Stimulated activated CD4-positive, alpha-beta T cell treated with anti-CD3 and anti-CD28 coated beads, Interleukin-15, amount 100 ng/mL, for 24 hours (primary cell): ENCODE measurements around the gene CPEB1.
"Not testable (repeated sequence)": the region's sequence is repeated elsewhere in the genome, so short reads cannot be mapped to it uniquely, and the experiment has no call there.

Experiments
- DNase-seq: peaks from one replicate; pipeline ENCODE4 v3.0.0-alpha.2; 2020

Gene CPEB1

DNA sequence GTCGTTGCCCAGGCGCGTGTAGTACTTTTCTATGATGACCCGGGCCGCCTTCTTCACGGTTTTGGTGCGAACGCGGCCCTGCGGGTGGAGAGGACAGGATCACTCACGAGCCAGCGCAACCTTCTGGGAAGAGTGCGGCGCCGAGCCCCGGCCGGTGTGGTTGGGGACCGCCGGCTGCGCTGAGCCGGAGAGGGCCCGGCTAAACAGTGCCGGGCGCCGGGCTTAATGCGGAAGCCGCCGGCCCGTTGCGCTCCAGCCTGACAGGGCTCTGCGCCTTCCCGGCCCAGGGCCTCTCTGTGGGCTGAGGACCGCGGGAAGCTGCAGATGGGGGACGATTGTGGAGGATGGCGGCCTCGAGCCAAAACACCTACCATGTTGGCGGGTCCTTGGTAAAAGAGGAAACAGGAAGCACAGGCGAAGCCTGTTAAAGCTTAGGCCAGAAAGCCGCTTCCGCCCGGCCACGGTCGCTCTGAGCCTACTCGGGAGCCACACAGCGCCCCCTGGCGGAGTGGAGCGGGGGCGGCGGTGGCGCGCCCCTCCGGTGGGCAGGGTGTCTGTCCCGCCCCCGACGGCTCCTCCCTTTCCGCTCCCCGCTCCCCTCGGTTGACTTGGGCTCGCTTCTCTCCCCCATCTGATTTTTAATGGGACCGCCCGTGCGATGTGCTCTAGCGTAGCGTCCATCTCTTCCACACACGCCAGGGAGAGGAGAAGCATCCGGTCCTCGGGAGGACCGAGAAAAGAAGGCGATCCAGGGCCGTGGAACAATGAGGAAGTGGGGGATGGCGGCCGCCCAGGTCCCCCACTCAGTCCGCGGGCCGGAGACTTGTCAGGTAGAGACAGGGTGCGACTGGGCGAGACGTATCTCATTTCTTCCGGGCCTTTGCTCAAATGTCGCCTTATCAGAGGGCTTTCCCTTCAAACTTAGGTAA, 106.8 kb downstream of the CPEB1 start, which contains the start of gene RPS17:
Gene RPS17, minus strand, starts transcription at position 403 of the 929 bp plus-strand sequence. Its CDS starts 29 bp downstream, at position 374.
- peak; percentile 97 for DNase-seq

DNA sequence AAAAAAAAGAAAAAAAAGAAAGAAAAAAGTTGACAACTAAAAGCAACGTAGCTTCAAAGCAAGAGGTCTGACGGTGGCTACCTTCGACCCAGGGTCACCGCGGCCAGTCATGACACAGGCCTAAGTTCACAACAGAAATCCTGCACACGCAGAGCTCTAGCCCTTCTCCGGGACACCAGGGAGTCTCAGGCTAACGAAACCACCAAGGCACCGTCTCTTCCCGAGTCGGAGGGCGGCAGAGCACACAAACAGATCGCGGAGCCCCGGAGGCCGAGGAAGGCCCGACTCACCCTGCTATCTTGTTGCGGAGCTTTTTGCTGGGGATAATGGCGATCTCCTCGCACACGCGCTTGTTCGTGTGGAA, 107.5 kb downstream of the CPEB1 start:
- DNase-seq: peak; percentile 41

DNA sequence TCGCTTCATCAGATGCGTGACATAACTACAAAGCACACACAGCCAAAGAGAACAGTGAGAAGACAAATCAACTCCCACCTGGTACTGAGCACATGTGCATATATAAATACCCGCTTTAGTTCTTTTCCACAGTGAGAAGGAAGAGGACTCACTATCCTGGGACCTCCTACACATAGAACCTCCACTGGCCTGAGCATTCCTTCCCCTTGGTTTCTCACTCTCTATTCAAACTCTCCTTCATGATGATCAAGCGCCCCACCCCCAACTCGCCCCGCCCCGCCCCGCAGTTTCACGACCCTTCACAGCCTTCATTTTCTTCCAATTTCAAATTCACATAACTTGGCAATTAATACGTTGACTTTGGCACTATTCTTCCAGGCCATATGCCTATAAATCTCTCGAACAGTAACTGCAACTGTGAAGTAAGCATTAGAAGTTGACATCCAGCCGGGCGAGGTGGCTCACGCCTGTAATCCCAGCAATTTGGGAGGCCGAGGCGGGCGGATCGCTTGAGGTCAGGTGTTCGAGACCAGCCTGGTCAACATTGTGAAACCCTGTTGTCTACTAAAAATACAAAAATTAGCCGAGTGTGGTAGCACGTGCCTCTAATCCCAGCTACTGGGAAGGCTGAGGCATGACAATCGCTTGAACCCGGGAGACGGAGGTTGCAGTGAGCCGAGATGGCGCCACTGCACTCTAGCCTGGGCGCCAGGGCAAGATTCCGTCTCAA, 108.0 kb downstream of the CPEB1 start:
- DNase-seq: peak; percentile 46

DNA sequence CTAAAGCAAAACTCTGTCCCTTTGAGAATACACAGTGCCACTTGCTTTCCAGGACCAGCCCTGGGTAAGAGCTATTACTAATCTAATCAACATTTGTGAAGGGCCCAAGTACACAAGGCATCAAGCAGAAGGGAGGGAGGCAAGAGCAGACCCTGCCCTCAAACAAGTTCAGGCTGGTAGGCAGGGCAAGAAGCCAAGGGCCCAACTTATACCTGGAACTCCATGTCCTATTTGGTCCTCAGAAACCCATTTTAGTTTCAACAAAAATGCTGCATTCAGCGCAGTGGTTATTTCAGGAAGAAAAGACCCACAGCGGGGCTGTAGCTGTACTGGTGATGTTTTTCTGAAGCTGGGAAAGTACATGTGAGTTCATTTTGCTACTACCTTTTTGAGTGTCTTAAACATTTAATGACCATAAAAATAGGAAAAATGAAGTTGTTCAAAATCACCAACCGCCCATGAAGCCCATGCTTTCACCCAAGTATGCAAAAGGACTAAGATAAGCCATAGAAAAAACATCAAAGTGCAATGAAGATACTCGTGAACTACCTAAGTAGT, 109.7 kb downstream of the CPEB1 start:
- peak; percentile 8 for DNase-seq

DNA sequence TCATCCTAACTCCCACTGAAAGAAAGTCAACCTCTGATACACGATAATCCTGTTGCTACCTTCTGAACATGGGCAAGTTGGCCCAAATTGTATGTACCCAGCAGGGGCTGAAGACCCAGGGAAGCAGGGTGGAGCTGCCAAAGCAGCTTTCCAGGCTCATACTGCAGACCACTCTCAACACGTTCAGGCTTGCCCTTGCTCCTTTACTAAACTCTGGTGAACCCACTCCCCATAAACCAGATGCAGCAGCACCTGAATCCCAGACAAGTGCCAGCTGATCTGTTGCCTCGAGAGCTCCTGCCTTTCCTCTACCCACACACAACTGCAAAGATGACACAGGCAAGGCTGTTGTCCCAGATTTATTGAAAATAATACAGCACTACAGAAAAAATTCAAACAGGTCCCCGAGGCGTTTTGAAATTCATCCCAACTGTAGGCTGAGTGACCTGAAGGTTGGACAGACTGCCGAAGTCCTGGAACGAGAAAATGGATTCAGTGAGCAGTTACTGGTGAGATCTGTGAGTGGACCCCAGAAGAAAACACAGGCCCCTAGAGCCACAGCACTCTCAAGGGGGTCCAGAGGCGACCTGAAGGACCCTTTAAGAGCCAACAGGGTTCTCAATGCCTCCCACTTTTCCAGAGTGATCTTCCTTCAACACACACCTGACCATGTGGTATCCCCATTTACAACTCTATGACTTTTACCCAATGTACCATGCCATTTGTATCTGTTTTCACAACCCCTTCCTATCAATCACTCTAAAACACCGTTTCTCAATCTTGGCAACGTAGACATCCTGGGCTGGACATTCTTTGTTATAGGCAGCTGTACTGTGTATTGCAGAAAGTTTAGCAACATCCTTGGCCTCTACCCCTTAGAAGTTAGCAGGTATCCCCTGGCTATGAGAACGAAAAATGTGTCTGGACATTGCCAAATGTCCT, 110.5 kb downstream of the CPEB1 start:
- peak; percentile 7 for DNase-seq

DNA sequence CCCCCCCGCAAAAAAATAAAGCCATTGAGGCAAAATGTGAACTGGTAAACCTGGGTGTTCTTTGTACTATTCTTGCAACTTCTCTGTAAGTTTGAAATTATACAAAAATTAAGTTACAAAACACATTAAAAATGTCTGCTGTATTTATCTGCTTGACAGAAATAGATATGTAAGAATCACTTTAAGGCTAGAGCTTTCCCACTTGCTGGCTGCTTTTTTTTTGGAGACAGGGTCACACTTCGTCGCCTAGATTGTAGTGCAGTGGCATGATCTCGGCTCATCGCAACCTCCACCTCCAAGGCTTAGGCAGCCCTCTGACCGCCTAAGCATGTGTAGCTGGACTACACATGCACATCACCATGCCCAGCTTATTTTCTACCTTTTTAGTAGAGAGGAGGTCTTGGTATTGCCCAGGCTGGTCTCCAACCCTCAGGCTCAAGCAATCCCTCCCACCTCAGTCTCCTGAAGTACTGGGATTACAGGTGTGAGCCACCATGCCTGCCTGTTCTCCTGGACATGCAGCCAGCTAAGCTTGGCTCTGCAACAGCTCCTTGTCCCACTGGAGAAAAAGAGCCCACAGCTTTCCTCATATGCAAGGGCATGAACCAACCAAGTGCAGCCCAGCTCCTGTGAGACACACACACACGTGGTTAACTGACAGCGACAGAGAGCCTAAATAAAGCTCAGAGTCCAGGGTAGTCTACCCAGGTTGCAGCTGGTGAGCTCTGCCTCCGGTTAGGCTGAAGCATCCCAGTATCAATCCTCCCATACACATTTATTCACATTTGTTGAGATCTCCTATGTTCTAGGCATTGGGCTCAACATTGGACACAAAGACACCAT, 111.4 kb downstream of the CPEB1 start:
- DNase-seq: peak; percentile 21

DNA sequence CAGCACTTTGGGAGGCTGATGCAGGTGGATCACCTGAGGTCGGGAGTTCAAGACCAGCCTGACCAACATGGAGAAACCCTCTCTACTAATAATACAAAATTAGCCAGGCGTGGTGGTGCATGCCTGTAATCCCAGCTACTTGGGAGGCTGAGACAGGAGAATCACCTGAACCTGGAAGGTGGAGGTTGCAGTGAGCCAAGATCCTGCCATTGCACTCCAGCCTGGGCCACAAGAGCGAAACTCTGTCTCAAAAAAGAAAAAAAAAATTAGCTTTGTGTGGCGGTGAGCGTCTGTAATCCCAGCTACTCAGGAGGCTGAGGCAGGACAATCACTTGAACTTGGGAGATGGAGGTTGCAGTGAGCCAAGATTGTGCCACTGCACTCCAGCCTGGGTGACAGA, 112.0 kb downstream of the CPEB1 start:
- not testable (repeated sequence) for DNase-seq

DNA sequence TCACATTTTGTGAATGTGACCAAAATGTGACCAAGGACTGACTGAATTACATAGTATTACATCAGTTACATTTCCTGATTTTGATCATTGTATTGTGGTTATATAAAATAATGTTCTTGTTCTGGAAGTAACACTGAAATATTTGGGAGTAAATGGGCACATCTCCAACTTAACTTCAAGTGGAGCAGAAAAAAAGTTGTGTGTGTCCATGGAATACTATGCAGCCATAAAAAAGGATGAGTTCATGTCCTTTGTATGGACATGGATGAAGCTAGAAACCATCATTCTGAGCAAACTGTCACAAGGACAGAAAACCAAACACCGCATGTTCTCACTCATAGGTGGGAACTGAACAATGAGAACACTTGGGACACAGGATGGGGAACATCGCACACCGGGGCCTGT, 112.7 kb downstream of the CPEB1 start:
- DNase-seq: peak; percentile 13

DNA sequence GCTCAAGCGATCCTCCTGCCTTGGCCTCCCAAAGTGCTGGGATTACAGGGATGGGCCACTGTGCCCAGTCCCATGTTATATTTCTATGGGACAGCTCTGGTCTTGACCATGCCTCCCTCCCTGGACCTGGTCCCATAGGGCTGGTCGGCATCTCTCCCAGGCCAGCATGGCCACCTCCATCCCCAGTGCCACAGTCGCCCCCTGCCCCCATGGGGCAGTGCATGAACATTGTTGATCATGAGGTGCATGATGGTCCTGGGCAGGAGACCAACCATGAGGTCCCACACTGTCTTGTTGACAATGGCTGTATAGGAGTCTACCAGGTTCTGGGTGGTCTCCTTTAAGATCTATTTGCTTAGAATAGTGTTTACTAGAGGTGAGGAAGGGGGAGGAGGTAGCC, 113.4 kb downstream of the CPEB1 start:
- DNase-seq: peak; percentile 11

DNA sequence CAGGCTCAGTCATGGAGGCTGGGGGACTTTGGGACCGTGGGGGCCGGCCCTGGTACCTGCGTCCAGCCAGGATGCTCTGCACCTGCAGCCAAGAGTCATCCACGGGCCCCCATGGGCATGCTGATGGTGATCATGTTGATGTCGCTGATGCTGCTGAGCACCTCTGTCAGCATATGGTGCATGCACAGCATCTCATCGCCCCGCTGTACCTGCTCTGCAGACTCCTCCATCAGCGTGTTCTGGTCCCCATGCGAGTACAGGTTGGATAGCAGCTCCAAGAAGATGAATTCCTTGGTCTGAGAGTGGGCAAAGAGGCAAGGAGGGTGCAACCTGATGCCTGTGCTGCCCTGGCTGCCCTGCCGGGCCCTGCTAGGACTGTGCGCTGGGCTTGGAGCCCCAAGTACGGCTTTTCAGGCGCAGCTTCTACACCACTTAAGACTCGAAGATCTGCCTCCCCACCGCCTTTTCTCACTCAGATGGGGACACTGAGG, 114.1 kb downstream of the CPEB1 start:
- no peak for DNase-seq

DNA sequence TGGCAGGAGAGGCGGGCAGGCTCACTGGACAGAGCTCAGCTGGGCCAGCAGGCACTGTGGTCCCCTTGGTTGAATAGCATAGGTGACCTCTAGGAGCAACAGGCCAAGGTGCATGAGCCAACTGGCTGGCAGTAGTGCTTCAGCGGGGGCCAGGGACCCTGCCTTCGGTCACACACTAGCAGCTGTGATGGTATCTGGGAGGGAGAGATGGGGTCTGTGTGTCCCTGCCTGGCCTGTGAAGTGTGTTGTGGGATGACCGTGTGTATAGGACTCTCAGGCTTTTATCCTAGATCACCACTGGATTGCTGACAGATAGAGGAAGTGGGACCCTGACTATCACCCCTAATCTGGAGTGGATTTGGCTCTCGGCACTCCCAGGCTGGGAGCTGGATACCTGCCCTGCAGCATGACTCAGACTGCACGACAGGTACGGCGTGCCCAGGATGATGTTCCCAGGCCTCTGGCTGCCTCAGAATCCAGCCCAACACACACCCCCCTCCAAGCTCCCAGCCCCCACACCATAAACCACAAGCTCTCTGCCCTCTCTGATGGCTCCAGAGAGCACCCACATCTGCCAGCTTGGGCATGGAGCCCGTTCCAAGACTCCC, 114.7 kb downstream of the CPEB1 start:
- no peak for DNase-seq

DNA sequence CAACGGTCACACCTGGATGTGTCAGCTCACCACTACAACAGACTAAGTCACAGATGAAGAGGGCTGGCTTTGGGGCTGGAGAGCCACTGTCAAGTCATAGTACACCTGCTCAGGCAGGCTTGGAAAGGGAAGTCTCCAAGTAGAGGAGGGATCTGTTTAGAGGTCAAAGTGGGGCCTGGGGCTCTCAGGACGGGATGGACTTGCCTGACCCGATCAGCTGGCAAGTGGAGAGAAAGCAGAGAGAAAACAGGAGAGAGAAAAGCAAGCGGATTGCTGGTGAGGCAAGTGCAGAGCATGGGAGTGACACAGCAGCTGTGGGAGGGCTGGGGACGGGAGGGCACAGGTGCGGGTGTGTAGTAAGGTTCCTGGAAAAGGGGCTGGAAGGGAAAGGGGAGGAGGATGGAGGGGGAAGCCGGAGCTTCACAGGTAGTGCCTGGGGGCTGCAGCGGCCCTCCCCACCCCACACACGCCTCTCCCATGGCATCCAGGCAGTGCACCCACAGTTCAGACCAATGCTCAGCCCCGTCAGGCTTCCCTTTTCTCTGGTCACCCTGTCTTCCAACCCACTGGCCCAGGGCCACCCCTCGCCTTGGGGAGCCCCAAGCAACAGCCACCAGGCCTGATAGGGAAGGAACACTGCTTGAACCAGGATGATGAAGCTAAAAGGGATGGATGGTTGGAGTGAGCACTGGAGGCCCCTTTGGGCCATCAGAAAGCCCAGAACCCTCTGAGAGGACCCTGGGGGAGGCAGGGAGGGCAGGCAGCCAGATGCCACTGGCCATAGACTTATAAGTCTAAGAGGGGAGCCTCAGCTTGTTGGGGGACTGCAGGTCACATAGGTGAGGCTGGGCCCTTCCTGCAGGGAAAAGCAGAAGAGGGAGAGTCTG, 115.4 kb downstream of the CPEB1 start:
- no peak for DNase-seq

DNA sequence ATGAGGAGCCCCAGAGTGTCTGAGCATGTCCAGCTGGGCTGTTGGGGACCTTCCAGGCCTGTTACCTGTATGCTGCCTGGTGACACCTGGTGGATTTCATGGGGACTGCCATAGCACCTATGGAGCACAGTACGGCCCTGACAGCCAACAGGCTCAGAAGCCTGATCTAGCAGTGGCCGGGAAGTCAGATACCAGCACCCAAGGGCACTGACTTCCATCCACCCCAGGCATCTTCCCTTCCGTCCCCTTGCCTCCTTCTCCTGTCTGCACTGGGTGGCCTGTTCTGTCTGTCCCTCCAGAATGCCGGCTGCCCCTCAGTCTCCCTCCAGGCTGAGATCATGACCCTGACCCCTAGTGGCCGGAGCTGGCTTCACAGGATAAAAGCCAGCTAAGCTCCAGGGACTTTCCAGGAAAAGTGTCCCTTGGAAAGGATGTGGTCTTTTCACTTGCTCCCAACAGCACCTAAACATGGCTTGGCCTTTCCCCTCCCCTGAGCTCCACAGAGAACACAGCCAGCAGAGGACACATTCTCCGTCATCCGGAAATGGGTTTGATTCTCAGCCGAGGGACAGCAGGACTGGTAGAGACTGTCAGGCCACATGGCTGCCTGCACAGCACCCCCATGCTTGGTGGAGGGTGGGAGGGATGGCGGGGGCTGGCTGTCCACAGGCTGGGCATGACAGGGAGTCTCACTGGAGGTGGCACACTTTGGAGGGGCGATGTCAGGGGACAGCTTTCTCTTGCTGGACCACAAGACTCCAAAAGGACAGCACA, 116.4 kb downstream of the CPEB1 start:
- DNase-seq: peak; percentile 72

DNA sequence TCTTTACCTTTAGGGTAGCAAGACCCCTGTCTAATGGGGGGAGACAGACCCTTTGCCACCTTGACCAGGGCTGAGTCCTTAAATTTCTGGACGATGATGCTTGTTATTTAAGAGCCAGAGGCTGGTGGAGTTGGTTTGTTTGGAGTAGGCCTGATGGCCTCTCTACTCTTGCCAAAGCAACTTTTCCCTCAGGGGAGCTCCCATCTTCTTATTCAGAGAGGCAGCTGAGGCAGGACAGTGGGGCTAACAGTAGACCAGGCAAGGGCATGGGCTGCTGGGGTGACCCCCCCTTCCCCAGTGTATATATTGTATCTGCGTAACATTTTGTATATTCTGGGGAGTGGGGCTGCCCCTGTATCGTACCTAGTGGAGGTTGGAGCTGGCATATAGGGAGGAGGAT, 117.2 kb downstream of the CPEB1 start:
- no peak for DNase-seq

DNA sequence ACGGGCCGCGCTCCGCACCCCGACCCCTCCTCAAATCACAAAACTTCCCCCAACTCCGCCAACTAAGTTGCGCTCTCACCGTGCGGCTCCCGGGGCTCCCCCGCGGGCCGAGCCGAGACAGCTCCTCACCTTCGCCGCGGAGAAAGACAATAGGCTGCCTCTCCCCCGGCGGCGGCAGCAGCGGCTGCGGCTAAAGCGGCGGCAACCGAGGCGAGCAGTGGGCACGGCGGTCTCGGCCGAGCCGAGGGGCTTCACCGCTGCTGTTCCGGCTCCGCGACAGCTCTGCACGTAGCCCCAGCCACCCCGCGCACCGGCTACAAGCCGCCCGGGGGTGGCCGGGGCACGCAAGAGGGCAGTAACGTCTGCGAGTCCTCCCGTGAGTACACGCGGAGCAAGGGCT, 133.6 kb downstream of the CPEB1 start:
- not testable (repeated sequence) for DNase-seq

DNA sequence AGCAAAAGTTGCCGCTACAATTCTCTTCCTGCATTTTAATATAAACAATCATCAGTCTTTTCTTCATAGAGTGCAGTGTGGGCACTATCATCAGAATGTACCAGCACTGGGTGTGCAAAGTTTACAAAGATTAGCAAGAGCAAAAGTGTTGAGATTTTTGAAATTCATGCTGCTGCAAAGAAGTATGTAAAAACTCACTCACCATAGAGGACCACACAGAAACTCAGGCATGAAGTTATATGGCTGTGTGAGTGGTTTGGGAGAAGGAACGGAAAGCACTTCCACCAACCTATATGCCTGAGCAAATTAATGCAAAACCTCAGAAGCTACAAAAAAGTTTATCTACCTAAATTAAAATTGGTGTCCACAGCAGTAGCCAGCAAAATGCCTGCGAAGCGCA, 139.5 kb downstream of the CPEB1 start:
- DNase-seq: not testable (repeated sequence)

DNA sequence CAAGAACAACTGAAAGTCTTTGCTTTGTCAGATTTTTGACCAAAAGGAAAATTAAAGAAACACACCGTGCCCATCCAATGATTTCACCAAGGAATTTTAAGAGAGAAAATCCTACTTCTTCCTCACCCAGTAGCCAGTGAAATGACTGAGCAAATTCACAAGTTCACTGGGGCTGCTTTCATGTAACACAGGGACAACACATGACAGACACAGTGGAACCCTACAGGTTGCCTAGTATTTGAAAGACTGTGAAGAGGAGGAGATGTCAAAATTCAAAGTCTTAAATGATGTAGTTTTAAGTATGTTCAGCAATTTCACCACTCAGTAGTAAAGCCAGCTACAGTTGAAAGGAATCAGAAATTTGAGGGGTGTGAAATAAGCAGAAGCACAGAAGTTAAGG, 140.1 kb downstream of the CPEB1 start:
- DNase-seq: not testable (repeated sequence)

DNA sequence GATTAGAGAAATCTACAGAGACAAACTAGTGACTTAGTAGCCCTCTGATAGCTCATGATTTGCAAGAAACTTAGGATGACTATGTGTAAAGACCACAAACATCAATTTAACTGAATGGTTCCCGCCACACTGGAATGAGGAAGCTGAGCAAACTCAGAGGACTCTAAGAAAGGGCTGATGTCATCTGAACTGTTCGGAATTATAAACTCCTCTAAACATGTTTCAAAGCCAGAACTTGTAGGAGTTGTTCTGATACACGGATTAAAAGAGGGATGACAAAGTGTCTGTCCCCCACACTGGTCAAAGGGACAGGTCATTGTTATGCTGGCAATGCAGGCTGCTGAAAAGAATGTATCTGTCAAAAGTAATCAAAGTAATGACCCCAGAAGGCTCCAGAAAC, 141.3 kb downstream of the CPEB1 start:
- not testable (repeated sequence) for DNase-seq

DNA sequence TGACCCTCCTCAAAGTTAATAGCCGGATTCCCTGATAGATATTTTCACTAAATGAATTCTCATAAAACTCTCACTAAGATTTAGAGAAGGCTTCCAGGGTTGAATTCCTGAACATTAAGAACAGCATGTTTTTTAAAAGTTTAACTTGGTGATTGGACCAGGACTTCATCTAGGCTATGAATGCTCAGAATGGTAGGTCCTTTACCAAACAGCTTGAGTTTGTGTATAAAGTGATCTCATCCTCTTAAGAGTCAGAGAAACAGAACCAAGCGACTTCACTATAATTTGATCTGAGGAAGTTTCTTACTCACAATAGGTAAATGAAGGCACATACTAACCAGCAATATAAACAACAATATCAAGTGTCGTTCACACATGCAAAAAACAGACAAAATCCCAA, 143.1 kb downstream of the CPEB1 start:
- not testable (repeated sequence) for DNase-seq
